HK-2 (cell line): ENCODE results near the gene DPYD.

ENCODE experiments used
- DNase-seq: peaks from one replicate; pipeline ENCODE4 v3.0.0-alpha.2; 2018; ENCODE audit not compliant: unreplicated experiment

Gene DPYD

GRCh38 chr1:97281962-97282361, 638.9 kb downstream of the DPYD start:
- no peak for DNase-seq

- no peak for DNase-seq
Observed at GRCh38 chr1:97277891-97278654, 642.8 kb downstream of the DPYD start.

GRCh38 chr1:97271916-97272788, 648.7 kb downstream of the DPYD start:
- DNase-seq, result no peak

GRCh38 chr1:97270508-97271307, 650.1 kb downstream of the DPYD start:
- no peak for DNase-seq

- DNase-seq, result no peak
Observed at GRCh38 chr1:97265630-97266029, 655.2 kb downstream of the DPYD start.

GRCh38 chr1:97262842-97263241, 658.0 kb downstream of the DPYD start:
- DNase-seq, result no peak

GRCh38 chr1:97258597-97258996, 662.2 kb downstream of the DPYD start:
- DNase-seq, result no peak

- DNase-seq, result no peak
Observed at GRCh38 chr1:97254731-97255463, 665.9 kb downstream of the DPYD start.

GRCh38 chr1:97252925-97253324, 667.9 kb downstream of the DPYD start:
- DNase-seq, result no peak

- DNase-seq, result no peak
Observed at GRCh38 chr1:97252076-97252475, 668.8 kb downstream of the DPYD start.

GRCh38 chr1:97247196-97247595, 673.6 kb downstream of the DPYD start:
- DNase-seq, result no peak

- DNase-seq, result no peak
Observed at GRCh38 chr1:97245682-97246081, 675.2 kb downstream of the DPYD start.

- DNase-seq, result no peak
Observed at GRCh38 chr1:97245026-97245425, 675.8 kb downstream of the DPYD start.

- no peak for DNase-seq
Observed at GRCh38 chr1:97243973-97244560, 676.8 kb downstream of the DPYD start.

GRCh38 chr1:97238816-97239215, 682.0 kb downstream of the DPYD start:
- DNase-seq, result no peak

GRCh38 chr1:97231354-97231753, 689.5 kb downstream of the DPYD start:
- DNase-seq, result peak; percentile 2

- DNase-seq, result no peak
Observed at GRCh38 chr1:97212671-97213070, 708.2 kb downstream of the DPYD start.

- DNase-seq, result no peak
Observed at GRCh38 chr1:97210307-97210706, 710.5 kb downstream of the DPYD start.

GRCh38 chr1:97209381-97209957, 711.4 kb downstream of the DPYD start:
- DNase-seq, result no peak

- no peak for DNase-seq
Observed at GRCh38 chr1:97207868-97208267, 713.0 kb downstream of the DPYD start.

- DNase-seq, result no peak
Observed at GRCh38 chr1:97204468-97204867, 716.4 kb downstream of the DPYD start.
